NCI-H82 (cell line): Measurements from ENCODE around the gene COPA.
"Not testable (repeated sequence)": the region's sequence is repeated elsewhere in the genome, so short reads cannot be mapped to it uniquely, and the experiment has no call there.

Experiments used
- DNase-seq: peaks from one replicate; lab custom pipeline; 2025; lab: John Stamatoyannopoulos, UW

Gene COPA

DNA sequence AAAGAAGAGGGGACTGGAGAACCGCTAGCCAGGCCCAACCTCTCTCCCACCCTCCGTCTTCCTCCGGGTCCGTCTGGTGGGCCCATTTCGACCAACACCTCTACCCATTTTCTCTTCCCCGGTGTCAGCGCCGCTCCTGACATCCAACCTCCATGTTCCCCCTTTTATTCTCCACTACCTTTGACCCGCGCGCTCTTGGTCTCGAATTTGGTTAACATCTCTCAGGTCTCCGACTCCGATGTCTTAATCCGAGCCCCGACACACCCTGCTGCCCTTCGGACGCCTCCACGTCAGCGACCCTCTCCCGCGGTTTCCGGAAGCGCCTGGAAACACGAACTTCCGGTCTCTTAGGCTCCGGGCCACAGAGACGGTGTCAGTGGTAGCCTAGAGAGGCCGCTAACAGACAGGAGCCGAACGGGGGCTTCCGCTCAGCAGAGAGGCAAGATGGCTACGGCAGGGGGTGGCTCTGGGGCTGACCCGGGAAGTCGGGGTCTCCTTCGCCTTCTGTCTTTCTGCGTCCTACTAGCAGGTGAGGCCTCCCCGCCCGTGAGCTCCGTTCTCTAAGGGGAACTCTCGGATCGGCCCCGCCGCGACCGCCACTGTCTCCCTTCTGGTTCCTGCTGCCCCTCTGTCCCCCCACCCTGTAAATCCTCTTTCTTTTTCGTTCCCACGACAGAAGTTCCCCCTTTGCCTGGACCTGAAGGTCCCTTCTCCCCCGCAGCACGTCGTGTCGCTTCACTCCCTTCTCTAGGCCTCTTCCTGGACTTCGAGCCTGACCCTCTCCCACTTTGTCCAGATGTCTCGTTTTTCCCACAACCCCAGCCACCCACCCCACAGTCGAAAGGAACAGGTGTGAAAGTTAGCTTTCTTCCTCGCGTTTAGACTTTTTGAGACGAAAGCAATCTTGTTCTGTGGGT lies at the start of gene COPA, which contains the start of gene NCSTN:
Gene COPA (minus strand): TSS at position 298 of the 917 bp plus-strand sequence. CDS start 80 bp downstream, at position 218.
Gene NCSTN (plus strand): TSS at position 431 of the 917 bp plus-strand sequence. CDS start 14 bp downstream, at position 445.
- peak; percentile 99 for DNase-seq

DNA sequence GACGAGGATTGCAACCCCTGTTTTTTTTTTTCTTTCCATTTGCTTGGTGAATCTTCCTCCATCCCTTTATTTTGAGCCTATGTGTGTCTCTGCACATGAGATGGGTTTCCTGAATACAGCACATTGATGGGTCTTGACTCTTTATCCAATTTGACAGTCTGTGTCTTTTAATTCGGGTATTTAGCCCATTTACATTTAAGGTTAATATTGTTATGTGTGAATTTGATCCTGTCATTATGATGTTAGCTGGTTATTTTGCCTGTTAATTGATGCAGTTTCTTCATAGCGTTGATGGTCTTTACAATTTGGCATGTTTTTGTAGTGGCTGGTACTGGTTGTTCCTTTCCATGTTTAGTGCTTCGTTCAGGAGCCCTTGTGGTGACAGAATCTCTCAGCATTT lies 45.4 kb upstream of the COPA start:
- DNase-seq = not testable (repeated sequence)

DNA sequence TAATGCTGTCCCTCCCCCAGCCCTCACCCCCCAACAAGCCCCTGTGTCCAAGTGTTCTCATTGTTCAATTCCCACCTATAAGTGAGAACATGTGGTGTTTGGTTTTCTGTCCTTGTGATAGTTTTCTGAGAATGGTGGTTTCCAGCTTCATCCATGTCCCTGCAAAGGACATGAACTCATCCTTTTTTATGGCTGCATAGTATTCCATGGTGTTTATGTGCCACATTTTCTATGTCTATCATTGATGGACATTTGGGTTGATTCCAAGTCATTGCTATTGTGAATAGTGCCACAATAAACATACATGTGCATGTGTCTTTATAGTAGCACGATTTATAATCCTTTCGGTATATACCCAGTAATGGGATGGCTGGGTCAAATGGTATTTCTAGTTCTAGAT lies 41.8 kb upstream of the COPA start:
- not testable (repeated sequence) for DNase-seq

DNA sequence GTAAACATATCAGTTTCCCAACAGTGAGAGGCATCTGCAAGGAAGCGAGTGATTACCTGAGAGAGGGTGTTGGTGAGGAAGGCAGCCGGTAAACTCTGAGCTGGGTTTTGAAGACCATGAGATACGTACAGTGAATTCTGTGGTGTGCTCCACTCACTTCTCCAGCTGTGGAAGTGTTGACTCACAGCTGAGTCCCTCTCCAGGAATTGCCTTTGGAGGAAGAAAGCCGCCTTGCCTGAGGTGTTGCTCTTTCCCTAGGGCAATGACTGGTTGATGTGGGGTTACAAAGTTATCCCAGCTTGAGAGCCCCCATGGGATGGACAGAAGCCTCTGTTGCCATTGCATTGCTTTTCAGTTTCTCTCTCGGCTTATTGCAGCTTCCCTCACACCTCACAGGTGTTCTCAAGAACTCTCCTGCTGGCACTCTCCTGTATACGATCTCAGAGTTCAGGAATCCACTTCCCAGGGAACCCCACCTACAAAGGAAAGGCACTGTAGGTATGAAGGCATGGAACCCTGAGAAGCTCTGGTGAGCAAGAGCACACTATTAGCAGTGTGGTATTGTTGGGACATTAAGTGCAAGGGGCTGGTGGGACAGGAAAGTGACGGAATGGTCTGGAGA lies 34.6 kb upstream of the COPA start:
- DNase-seq = no peak

DNA sequence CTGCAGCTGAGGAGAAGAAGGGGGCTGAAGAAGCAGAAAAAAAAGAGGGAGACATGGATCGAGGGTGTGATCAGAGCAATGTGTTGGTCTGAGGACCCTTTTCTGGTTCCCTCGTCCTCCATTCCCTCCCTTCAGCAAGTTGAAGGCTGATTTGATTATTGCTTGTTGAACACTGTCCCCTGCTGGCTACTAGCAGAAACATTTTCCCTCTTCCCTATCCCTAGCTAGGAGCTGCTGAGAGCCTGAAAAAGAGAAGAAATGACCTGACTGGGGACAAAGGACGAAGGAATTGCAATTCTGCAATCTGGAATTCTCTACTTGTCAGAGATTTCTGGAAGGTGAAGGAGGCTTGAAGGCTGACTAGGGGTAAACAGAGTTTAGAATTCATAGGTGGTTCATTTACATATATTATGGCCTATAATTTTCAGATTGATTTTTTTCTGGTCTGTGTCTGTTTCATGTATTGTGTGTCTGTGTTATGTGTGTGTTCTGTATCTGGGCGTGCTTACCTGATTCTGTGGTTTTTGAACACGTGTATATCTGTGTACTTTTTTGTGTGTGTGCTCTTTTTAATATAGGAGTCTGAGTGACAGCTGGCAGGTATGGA lies 33.6 kb upstream of the COPA start:
- DNase-seq = peak; percentile 95

DNA sequence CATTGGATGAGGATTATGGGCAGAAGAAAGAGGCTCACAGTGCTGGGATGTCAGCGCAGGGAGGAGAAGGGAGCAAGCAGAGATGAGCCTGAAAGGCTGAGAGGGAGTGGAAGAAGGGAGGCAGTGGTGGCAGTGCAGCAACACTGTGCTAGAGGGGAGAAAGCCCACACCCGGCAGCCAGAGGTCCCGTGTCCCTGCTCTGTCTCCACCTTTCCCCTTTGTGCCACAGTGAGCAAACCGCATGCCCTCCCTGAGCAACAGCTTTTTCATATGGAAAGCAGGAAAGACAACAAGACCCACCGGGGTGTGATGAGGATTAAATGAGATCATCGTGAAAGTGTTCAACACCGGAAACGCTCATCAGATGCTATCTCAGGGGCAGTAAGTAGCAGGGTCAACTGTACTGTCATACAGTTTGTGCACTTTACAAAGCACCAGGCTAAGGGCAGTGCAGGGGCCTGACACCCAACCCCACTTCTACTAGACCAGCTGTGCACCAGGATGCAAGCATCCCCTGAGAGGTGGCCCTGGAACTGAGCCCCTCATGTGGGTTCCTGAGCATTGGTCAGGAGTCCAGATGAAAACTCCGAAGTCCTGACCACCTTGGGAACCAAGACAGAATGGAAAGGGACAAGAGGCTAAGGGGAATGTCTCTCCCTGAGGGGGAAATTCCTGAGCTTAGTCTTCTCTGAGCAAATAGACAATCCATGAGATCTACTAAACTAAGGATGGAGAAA lies 32.9 kb upstream of the COPA start:
- peak; percentile 73 for DNase-seq

DNA sequence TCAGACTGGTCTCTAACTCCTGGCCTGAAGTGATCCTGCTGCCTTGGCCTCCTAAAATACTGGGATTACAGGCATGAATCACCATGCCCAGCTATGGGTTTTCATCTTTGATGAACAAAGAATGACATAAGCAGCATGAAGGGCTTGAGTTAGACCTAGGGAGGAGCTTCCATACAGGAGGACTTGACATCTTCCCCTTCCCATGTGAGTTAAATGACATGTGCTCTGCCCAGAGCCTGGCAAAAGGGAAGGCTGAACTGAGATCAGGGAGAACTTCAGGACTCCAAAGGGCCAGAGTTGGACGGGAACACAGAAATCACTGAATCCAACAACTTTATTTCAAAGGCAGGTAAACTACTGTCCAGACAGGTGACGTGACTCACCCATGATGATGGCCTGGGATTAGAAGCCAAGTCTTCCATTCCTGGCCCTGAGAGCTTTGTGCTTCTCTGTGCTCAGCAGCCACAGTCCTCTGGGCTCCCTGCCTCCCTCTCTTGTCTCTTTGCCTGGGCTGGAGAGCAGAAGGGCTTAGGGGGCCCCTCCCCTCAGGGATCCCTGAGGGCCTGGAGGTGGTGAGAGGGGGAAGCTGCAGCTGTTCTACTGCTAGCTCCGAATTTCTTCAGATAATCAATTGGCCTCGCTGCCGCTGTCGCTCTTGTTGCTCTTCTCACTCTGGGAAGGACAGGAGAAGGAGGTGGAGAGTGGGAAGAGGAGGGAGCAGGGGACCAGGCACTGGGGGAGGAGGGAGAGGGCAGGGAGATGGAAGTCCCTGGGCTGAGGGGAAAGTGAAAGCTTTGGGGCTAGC lies 31.5 kb upstream of the COPA start:
- DNase-seq = peak; percentile 98

DNA sequence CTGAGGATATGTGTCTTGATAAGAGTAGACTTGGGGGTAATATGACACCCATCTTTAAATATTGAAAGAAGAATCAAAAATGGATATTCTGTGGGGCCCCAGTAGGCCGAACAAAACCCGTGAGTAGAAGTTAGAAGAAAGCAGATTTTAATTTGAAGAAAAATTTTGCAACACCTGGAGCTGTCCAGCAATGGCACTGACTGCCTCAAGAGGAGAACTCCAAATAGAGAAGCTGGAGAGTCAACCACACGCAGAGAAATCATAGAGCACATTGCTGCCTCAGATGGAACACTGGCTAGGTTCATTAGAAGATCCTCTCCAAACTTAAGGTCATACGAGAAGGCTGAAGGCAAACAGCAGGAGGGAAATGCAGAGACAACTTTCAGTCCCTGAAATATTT lies 30.6 kb upstream of the COPA start:
- peak; percentile 41 for DNase-seq

DNA sequence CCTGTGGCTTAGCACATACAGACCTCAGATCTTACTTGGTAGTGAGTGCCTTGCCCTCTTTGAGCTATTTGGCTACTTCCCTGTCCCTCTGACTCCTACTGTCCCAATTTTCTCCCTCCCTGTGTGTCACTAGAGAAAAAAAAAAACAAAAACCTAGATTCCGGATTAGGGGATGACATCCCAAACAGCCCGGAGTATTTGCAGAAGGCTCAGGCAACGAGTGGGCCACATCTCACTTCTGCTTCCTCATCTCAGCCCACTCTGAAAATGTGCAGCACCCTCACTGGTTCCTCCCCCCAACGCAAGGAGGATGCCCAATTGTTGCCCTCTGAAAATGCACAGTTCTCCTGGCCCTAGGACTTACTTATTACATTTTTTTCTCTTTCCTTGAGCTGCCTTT lies 28.7 kb upstream of the COPA start:
- peak; percentile 40 for DNase-seq

DNA sequence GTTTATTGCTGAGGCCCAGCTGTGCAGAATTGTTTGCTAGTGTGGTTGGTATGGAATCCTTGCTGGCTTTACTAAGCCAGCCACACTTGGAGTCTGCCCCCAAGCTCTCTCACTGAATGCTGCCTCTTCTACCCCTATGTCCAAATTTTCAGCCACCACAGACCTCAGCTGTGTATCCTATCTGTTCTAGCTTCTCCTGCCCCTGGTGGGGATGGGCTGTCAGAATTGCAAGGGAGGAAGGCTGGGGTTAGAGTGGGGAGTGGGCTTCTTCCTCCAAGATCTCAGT lies 28.2 kb upstream of the COPA start:
- DNase-seq = peak; percentile 71

DNA sequence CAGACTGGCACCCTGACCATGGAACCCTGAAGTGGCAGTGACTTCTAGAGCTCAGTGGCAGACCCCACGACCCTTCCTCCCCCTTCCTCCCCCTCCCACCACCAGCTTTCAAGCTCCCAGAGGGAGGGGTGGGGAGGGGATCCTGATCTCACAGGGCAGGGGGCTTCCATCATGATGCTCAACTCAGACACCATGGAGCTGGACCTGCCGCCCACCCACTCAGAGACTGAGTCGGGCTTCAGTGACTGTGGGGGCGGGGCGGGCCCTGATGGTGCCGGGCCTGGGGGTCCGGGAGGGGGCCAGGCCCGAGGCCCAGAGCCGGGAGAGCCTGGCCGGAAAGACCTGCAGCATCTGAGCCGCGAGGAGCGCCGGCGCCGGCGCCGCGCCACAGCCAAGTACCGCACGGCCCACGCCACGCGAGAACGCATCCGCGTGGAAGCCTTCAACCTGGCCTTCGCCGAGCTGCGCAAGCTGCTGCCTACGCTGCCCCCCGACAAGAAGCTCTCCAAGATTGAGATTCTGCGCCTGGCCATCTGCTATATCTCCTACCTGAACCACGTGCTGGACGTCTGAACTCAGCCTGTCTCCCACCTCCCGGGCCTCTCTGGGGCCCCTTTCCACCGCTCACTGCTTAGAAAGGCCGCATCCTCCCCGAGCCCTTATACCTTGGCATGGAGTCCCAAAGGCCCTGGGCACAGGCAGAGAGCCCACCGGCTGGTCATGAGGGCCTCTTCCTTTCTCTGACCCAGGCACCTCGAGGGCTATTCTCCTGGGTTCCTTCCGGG lies 27.7 kb upstream of the COPA start:
- peak; percentile 82 for DNase-seq

DNA sequence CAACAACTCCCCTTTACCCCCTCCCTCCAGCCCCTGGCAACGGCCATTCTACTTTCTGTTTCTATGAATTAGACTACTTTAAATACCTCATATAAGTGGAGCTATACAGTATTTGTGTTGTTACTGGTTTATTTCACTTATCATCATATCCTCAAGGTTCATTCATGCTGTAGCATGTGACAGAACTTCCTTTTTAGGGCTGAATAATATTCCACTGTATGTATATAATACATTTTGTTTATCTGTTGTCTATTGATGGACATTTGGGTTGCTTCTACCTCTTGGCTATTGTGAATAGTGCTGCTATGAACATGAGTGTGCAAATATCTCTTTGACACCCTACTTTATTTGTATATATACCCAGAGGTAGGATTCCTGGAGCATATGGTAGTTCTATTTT lies 26.0 kb upstream of the COPA start:
- DNase-seq = no peak

DNA sequence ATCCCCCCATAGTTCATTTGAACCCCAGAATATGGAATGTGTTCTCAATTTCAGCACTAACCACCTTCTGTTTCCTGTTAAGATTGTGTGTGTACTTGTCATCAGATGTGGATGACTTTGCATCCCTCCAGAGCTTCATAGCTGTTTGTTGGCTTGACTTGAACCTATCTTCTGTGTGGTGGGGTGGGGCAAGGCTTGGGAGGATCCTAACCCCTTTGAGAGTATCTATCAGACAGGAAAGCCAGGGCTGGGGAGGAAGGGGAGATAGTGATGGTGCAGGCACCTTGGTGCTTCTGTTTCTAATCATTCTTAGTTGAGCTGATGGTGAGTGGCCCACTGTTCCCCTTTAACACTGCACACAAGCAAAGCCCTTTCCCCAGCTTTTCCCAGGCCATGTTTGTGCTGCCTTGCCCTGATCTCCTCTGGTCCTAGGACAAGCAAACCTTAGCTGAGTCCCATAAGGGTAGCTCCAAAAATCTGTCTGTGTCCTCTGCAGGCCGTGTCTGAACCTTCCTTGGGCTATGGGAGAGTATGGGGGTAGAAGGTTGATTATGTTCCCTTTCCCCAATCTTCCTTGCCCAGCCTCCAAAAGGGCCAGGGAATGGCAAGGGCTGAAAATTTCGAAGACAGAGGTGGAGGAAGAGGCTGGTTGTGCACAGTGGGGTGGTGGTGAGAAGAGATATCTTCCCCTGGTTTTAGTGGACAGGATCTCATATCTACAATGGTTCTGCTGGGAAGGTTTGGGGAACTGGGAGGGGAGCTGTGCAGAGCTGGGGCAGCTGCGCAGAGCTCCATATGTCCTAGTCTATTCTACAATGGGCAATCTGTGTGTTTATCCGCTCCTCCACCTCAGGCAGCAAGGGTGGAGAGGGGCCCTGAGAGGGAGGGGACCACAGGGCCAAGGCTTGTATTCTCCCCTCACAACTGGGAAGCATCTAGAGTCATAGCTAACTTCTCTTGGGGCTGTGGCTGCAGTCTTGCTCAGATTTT lies 25.2 kb upstream of the COPA start:
- DNase-seq = peak; percentile 83

DNA sequence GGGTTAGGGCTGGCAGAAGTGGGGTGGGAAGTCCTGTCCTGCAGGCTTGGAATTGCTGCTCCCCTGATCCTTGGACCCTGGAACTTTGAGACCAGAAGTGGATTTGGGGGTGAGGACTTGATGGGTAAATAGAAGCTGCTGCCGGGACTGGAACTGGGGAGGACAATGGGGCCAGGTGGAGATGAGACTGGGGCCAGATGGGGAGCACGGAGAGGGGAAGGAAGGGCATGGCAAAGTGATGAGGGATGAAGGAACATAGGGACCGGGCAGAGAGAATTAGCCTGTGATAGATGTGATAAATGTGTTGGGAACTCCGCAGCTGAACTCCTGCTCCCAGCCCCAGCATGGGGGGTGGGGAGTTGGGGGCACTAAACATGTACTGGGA lies 24.5 kb upstream of the COPA start:
- DNase-seq = peak; percentile 69

DNA sequence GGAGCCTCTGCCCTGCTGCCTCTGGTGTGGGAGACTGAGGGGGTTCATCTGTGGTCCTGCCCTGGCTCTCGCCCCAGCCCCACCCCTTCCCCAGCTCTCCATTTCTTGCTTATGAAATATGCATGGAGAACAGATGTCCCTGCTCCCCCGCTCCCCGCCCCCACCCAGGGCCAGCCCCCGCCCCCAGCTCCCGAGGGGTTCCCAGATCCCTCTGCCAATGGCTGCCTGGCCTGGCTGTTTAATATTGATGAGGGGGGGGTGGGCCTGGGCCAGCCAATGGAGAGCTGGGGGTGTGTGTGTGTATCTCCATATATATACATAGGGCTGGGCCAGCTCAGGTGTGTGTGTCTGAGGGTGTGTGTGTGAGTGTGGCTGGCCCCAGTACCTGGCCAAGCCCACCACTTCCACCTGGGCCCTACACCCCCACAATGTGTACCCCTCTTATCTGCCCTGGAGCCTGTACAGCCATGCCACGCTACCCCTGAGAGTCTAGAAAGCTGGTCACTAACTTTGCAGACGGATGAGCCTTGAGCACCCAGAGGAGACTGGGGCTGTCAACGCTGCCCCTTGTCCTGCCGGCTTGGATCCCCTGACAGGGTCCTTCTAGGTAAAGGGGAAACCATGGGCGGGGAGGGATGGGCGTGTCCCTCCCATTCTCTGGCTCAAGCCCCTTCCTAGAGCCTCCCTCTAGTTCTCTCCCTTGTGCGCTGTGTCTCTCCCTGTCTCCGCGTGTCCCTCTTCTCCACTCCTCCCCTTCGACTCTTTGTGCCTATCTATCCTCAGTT lies 23.9 kb upstream of the COPA start, which contains the start of gene NHLH1:
Gene NHLH1 (plus strand): TSS at position 341 of the 785 bp plus-strand sequence. CDS start 3,661 bp downstream, outside the sequence.
- DNase-seq = peak; percentile 98

DNA sequence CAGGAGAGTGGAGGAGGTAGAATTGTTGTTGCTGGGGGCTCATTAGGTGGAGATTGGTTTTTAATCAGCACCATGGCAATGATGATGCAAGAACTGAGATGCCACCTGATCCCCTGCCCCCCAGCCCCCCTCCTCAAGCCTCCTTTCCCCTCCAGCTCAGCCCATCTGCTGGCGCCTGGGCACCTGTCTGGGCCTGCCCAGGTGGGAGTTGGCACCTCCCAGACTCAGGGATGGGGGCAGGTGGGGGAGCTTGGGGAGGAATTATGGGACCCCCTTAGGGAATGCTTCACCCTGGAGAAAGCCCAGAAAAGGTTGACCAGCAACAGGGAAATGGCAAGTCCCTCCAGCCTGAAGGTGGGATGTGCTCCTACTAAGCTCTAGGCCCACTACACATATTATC lies 22.3 kb upstream of the COPA start:
- DNase-seq = peak; percentile 69

DNA sequence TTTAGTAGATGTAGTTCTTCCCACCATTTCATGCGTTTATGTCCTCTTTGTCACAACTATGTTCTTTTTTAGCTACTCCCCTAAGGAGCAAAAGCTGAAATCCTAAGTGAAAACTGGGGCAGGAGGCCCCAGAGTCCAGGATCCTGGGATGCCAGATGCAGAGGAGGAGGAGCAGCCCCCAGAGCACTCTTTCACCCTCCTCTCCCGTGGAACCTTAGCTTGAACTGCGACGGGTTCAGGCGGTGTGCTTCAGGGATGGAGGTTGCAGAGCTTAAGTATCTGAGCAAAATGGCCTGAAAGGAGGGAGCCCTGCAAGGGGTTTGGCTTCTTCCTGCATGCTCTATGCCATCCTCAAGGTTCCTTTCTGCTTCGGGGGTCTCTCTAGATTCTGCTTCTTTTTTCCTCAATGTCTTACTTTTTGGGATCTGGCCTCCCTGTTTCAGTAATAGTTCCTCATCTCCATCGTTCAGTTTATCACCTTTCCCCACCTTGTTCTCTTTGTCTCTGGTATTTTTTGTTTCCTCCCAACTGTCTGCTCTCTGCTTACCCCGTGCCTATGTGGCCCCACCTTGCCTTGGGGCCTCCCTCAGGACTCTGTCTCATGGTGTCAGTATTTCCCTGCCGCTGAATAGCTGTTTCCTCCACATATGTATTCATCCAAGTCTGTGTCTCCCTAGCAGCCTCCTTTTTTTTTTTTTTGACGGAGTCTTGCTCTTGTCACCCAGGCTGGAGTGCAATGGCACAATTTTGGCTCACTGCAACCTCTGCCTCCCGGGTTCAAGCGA lies 21.1 kb upstream of the COPA start:
- peak; percentile 75 for DNase-seq

DNA sequence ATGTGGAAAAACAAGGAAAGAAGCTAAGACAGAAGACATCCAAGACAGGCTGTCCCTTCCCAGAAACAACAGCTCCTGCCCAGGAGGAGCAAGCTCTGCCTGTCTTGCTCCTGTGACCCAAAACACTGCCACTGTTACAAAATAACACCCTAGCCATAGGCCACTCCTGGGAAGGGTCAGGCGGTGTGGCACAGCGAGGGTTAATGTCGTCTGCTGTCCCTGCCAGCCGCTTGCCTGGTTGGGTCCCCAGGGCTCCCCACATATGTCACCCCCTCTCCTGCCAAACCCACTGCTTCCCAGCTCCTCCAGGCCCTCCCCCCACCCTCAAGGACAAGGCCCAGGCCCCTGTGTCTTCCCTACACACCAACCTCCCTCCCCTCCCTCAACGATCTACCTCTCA lies 20.0 kb upstream of the COPA start:
- DNase-seq = peak; percentile 88
